AG09309 (cell line): ENCODE results near the gene PLA2G4F.

Source experiments
- DNase-seq: peaks from one replicate; pipeline ENCODE4 v3.0.0-alpha.2; 2010; ENCODE audit warnings: low read depth
- H3K4me3 ChIP-seq: 2 replicates; pipeline ENCODE4 v1.5.1; 2011; ENCODE audit warnings: mild to moderate bottlenecking, low read depth, low read length, moderate library complexity; ENCODE audit not compliant: control insufficient read depth
- TF ChIP-seq, protein P1 (sequence below): IDR thresholded peaks from 2 replicates; pipeline ENCODE4 v1.5.1; 2011; ENCODE audit warnings: mild to moderate bottlenecking, low read depth, low read length, inconsistent platforms; ENCODE audit not compliant: insufficient read depth, control insufficient read depth; ENCODE audit errors: missing control alignments

Gene PLA2G4F

DNA sequence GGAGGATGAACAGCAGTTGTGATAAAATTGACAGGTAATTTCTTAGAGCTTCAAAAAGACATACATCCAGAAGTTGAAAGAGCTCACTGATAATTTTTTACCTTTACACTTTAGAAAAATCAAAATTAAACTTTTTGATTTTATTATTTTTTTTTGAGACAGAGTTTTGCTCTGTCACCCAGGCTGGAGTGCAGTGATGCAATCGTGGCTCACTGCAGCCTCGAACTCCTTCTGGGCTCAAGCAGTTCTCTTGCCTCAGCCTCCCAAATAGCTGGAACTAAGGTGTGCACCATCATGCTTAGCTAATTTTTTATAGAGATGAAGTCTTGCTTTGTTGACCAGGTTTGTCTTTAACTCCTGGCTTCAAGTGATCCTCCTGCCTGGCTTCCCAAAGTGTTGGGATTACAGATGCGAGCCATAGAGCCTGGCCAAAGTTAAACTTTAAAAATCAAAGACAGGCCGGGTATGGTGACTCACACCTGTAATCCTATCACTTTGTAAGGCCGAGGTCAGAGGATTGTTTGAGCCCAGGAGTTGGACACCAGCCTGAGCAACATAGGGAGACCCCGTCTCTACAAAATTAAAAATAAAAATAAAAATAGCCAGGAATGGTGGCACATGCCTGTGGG, 21.7 kb downstream of the PLA2G4F start:
- TF ChIP-seq, protein P1, sequence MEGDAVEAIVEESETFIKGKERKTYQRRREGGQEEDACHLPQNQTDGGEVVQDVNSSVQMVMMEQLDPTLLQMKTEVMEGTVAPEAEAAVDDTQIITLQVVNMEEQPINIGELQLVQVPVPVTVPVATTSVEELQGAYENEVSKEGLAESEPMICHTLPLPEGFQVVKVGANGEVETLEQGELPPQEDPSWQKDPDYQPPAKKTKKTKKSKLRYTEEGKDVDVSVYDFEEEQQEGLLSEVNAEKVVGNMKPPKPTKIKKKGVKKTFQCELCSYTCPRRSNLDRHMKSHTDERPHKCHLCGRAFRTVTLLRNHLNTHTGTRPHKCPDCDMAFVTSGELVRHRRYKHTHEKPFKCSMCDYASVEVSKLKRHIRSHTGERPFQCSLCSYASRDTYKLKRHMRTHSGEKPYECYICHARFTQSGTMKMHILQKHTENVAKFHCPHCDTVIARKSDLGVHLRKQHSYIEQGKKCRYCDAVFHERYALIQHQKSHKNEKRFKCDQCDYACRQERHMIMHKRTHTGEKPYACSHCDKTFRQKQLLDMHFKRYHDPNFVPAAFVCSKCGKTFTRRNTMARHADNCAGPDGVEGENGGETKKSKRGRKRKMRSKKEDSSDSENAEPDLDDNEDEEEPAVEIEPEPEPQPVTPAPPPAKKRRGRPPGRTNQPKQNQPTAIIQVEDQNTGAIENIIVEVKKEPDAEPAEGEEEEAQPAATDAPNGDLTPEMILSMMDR = no peak

DNA sequence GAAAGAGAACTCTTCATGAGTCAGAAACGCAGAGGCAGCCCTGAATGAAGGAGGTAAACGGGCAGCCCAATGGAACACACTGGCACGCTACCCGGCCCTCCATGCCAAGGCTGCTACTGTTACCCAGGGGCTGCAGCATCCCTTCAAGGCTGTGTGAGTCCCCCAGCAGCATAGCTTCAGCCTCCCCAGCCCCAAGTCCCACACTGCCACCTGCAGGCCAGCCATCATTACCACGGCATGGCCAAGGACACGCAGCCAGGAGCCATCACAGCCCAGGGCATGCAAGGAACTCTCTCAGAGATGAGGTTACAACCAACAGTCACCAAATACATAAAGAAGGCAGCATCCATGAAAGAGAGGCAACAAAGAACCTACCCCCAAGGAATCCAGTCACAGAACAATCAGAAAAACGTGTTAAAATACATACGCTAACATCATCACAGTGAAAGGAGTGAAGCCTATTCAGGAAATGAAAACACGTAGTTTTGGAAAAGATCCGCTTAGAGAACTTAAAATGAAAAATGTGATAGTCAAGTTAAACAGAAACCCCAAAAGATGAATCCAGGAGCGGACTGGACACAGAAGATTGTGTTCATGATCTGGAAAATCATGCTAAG, 22.4 kb downstream of the PLA2G4F start:
- DNase-seq = no peak
- no peak overlapping the region for H3K4me3 ChIP-seq

More for the DNA sequence above, 21.7 kb downstream of the PLA2G4F start:
- no peak for DNase-seq
- H3K4me3 ChIP-seq = no peak overlapping the region

DNA sequence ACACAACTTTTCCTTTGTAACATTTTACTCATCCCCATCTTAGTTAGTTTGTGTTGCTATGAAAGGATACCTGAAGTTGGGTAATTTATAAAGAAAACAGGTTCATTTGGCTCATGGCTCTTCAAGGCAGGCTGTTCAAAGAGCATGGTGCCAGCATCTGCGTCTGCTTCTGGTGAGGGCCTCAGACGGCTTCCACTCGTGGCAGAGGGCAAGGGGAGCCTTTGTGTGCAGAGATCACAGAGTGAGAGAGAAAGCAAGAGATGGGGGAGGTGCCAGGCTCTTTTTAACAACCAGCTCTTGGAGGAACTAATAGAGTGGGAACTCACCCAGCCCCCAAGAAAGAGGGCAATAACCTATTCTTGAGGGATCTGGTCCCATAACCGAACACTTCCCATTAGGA, 23.1 kb downstream of the PLA2G4F start:
- DNase-seq = no peak
- H3K4me3 ChIP-seq = no peak overlapping the region
- TF ChIP-seq, protein P1 = no peak

More for the DNA sequence above, 22.4 kb downstream of the PLA2G4F start:
- TF ChIP-seq, protein P1 = peak; percentile 68

DNA sequence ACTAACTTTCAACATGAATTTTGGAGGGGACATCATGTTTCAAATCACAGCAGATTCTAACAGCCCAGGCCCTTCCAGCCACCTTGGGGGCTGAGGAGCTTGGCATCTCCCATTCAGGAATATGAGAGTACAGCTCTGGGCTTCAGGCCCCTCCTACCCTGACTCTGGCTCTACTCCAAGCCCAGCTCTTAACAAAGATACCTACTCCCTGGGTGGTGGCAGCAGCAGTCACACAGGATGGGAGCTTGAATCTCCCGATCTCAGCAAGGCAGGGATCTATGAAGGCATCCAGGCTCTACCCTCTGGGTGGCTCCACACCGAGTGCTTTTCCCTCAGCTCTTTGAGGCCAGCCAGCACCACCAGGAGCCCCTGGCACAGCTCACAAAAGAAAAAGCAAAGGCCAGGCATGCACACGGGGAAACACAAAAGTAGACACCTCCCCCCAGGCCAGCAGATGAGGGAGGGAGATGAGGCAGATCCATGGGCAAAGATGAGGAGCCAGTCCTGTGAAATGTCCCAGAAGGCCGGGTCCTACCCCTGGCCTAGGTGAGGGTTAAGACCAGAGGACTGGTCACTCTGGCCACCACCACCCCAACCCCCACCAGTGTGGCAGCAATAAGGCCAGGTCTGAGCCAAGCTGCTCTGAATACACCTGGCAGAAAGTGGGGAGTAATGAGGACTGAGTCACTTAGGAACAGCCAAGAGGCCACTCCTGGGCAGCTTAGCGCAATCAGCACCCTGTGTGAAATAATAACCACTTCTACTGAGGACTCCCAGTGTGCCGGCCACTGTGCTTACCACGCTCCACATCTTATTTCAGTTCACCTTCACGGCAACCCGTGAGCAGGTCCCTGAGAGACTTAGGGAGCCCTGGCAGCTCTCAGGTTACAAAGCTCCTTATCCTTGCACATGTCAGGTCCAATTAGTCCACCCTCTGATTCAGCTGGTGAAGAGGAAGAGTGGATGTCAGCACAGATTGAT, 24.3 kb downstream of the PLA2G4F start:
- TF ChIP-seq, protein P1 = no peak
- DNase-seq = no peak
- H3K4me3 ChIP-seq = no peak overlapping the region

DNA sequence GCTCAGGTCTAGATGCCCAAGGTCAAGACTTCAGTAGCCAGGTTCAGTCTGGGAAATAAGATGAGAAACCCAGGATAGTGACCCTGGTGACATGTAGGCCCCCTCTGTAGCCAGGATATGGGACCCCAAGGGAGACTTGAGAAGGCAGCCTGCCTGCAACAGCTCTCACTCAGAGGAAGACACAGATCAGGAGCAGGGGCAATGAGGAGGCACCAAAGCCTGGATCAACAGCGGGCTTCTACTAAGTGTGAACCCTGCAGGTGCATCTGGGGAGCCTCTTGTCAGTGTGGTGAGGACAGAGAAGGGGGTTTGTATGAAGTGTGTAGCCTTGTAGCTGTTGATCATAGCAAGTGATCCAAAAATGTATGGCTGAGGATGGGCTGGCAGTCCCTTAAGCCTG, 25.4 kb downstream of the PLA2G4F start:
- no peak for DNase-seq
- TF ChIP-seq, protein P1 = no peak
- no peak overlapping the region for H3K4me3 ChIP-seq

DNA sequence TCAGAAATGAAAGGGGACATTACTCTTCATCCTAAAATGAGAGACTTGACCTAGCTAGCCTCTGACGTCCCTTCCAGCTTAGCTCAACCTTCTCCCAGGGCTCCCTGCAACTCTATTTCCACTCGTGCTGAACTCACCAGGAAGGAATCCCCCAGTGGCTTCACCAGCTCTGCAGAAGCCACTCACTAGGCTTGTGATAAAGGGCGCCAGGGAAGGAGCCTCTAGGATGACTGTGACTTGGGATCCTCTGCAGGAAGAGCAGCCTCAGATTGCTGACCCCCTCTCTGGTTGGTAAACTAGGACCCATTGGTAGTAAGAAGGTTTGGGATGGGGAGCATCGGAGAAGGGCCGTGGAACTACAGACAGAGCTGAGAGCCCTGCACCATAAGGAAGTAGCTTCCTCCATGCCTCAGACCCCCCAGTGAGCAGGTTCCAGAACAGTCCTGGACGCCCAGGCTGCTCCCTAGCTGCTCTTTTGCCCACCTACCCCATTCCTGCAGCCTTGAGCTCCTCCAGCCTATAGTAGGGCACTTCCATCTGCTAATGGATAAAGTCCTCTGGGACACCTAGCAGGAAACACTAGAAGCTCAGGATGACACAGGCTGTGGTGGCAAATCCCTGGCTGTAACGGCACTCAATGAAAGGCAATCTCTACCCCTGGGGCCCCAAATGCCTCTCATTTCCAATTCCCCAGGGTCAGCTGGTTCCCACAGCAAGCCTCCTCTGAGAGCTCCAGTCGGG, 26.0 kb downstream of the PLA2G4F start:
- TF ChIP-seq, protein P1 = no peak

More for the DNA sequence above, 26.0 kb downstream of the PLA2G4F start:
- no peak for DNase-seq
- no peak overlapping the region for H3K4me3 ChIP-seq
